T-cell (primary cell): ENCODE results near the gene SLC25A20. TPM values are rescaled to one million over a fixed set of nuclear protein-coding genes. Genes with fewer than 3 reads are reported as not detected.

Experiments
- ATAC-seq, 4 experiments: fragments of 200-7000 bp in 3 of 4; fragments of 150-1000 bp in 1 of 4; cut with Tn5 transposase; replicated peaks in 1 of 4; 1 replicate in 3 of 4; 2 replicates in 1 of 4; pipeline ENCODE4 v1.10.0; 2021; ENCODE audit warnings: moderate library complexity in 3 of 4, mild to moderate bottlenecking in 2 of 4, moderate number of reproducible peaks in 1 of 4
- CTCF ChIA-PET, 2 donors: fragments of 300-600 bp; sonication (Branson Sonifier 250); formaldehyde crosslinking; loops; one replicate each; lab custom pipeline; 2022; ENCODE audit warnings: antibody characterized with exemption in 2 of 2; lab: Charles Lee
- POLR2A ChIA-PET, 2 donors: fragments of 300-600 bp; sonication (Branson Sonifier 250); formaldehyde crosslinking; loops; one replicate each; lab custom pipeline; 2022; ENCODE audit warnings: antibody characterized with exemption in 2 of 2; lab: Charles Lee
- DNase-seq, 35 experiments: peaks; one replicate each; pipeline versions ENCODE4 v3.0.0 to v3.0.0-alpha.2; 2013 to 2023
- H3K27ac ChIP-seq: one replicate; pipeline ENCODE4 v1.5.1; 2013; ENCODE audit warnings: low read length
- H3K27me3 ChIP-seq, 2 experiments: replicated peaks in 1 of 2; 1 replicate in 1 of 2; 2 replicates in 1 of 2; pipeline versions ENCODE4 v1.6.1 to v1.7.0; 2013; ENCODE audit warnings: low read length in 1 of 2, mixed read lengths in 1 of 2; ENCODE audit not compliant: control insufficient read depth in 2 of 2, insufficient read depth in 2 of 2; ENCODE audit errors: extremely low read depth in 1 of 2
- H3K36me3 ChIP-seq, 2 donors: 1 replicate in 1 of 2; 2 replicates in 1 of 2; pipeline versions ENCODE4 v1.6.1 to v1.7.0; 2013; ENCODE audit warnings: low read length in 1 of 2; ENCODE audit not compliant: control insufficient read depth in 2 of 2, insufficient read depth in 1 of 2; ENCODE audit errors: extremely low read depth in 1 of 2
- H3K4me1 ChIP-seq, 2 experiments: 1 replicate in 1 of 2; 2 replicates in 1 of 2; pipeline versions ENCODE4 v1.6.1 to v1.7.0; 2013; ENCODE audit warnings: low read length in 2 of 2, mixed read lengths in 1 of 2; ENCODE audit not compliant: insufficient read depth in 2 of 2, control insufficient read depth in 1 of 2; ENCODE audit errors: extremely low read depth in 1 of 2
- H3K4me3 ChIP-seq, 2 donors: 1 replicate in 1 of 2; 2 replicates in 1 of 2; pipeline versions ENCODE4 v1.5.1 to v1.7.0; 2013; ENCODE audit warnings: mild to moderate bottlenecking in 2 of 2, low read length in 1 of 2, moderate library complexity in 1 of 2; ENCODE audit not compliant: control insufficient read depth in 1 of 2; ENCODE audit errors: extremely low read depth in 1 of 2
- H3K9me3 ChIP-seq: 2 replicates; pipeline ENCODE4 v1.7.0; 2013
- H3K27ac Mint-ChIP-seq, 2 donors: one replicate each; pipeline ENCODE4 v1.8.0; 2020 to 2021; ENCODE audit warnings: mild to moderate bottlenecking in 2 of 2, mixed read lengths in 2 of 2
- H3K27me3 Mint-ChIP-seq, 2 donors: one replicate each; pipeline ENCODE4 v1.8.0; 2021 to 2022; ENCODE audit warnings: mixed read lengths in 2 of 2
- H3K36me3 Mint-ChIP-seq: one replicate; pipeline ENCODE4 v1.8.0; 2021; ENCODE audit warnings: mixed read lengths
- H3K4me1 Mint-ChIP-seq, 3 donors: one replicate each; pipeline ENCODE4 v1.8.0; 2020 to 2022; ENCODE audit warnings: mixed read lengths in 3 of 3, mild to moderate bottlenecking in 1 of 3
- H3K4me3 Mint-ChIP-seq, 3 donors: one replicate each; pipeline ENCODE4 v1.8.0; 2020 to 2022; ENCODE audit warnings: mild to moderate bottlenecking in 3 of 3, mixed read lengths in 3 of 3, moderate library complexity in 3 of 3
- H3K9me3 Mint-ChIP-seq, 3 donors: one replicate each; pipeline ENCODE4 v1.8.0; 2020 to 2022; ENCODE audit warnings: mixed read lengths in 3 of 3
- WGBS: methylation state at CpG from one replicate; pipeline ENCODE4 v1.1.5; 2013; ENCODE audit warnings: missing lambda C conversion rate; ENCODE audit not compliant: insufficient coverage; 5-methylcytosine and 5-hydroxymethylcytosine counted together
- total RNA-seq, 35 experiments: library from RNA in 6 of 35; stranded (reverse) in 6 of 35; fragments of 120-200 nt in 1 of 35; gene quantifications; one replicate each; pipeline versions ENCODE4 v1.2.1 to v1.2.4 and lab custom pipeline; 2013 to 2026

Gene SLC25A20
- total RNA-seq (10 to 100 TPM in 4 of 5 donors, 1 to 10 TPM in 1; 9.4 to 18.2 (median 14.7) TPM), total RNA-seq (lab: John Stamatoyannopoulos, UW) (5.8 to 42.2 (median 15.8) reads per million in 29 experiments)
- 39.7 TPM for total RNA-seq (2013)

DNA sequence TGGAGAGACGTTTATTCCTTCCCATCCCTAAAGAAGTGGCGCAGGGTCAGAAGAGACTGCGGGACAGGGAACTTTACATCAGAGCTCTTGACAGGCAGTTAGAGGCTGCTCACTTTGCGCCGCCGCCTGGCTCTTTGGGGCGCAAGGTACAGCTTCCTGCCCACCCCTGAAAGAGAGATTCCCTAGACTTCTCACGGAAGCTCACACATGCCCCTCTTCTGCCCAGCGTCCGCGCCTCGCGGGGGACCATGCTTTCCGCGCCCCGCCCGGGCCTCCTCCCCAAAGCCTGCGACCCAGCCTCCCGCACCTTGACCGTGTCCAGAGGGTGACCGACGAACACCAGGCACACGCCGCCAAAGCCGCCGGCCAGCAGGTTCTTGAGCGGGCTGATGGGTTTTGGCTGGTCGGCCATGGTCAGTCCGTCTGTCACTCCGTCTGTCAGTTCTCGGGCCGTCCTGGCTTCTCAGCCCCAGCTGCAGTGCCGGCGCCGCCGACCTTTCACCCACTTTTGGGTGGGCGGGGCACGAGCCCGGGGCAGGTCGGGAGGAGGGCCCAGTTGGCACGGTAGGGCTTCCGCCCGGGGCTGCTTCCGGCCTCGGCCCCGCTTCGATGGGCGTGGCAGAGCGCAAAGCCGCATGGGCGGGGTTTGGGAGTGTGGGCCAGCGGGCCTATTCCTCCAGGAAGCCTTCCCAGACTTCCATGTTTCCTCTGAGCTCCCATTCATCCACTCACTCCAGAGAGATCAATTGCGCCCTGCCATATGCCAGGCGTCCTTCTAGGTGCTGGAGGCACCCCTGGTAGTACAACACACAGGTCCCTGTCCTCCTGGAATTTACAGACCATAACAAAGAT lies at the start of gene SLC25A20:
TSS of gene SLC25A20 (minus strand) at position 500 of the 852 bp plus-strand sequence. CDS start at position 412, 88 bp downstream.
- H3K4me3 Mint-ChIP-seq: peak within 1 kb of the TSS; percentile 91 to 93 (median 92)
- ChIA-PET CTCF (interaction anchor here (0.5 to 2.1 kb wide), 7 partner anchors 21 to 1887 kb away, joined by 3 to 8 read pairs (median 4); partner anchors contain the start of genes ARIH2 (in 1 of the 2), NDUFAF3 (in 1 of the 2) and WDR6 (in 1 of the 2)), POLR2A (interaction anchor here (1.4 to 1.6 kb wide), 2 partner anchors 20 to 21 kb away, joined by 4 to 7 read pairs; partner anchors contain the start of gene ARIH2 (in 1 of the 2))
- ATAC-seq: peak; percentile 95 to 97 (median 96)
- Histone ChIP-seq H3K9me3 (no peaks in the 10 kb centered on the region), H3K36me3 (no peaks in the 10 kb centered on the region), H3K4me1 (peaks cover 13 to 48% of the 10 kb centered on the region in 2 experiments), H3K27ac (peak within 1 kb of the TSS; percentile 84), H3K27me3 (no peaks in the 10 kb centered on the region), H3K4me3 (peak within 1 kb of the TSS; percentile 78 to 80)
- no peaks in the 10 kb centered on the region for H3K9me3 Mint-ChIP-seq
- H3K27ac Mint-ChIP-seq: peak within 1 kb of the TSS; percentile 91 to 94
- 0% methylated on average over 40 of the region's 54 CpGs for WGBS
- peaks cover 31 to 54% (median 38%) of the 10 kb centered on the region in 3 donors for H3K4me1 Mint-ChIP-seq
- peaks cover 2% of the 10 kb centered on the region for H3K36me3 Mint-ChIP-seq
- H3K27me3 Mint-ChIP-seq: no peaks in the 10 kb centered on the region
- DNase-seq: peak; percentile 73 to 93 (median 84)

DNA sequence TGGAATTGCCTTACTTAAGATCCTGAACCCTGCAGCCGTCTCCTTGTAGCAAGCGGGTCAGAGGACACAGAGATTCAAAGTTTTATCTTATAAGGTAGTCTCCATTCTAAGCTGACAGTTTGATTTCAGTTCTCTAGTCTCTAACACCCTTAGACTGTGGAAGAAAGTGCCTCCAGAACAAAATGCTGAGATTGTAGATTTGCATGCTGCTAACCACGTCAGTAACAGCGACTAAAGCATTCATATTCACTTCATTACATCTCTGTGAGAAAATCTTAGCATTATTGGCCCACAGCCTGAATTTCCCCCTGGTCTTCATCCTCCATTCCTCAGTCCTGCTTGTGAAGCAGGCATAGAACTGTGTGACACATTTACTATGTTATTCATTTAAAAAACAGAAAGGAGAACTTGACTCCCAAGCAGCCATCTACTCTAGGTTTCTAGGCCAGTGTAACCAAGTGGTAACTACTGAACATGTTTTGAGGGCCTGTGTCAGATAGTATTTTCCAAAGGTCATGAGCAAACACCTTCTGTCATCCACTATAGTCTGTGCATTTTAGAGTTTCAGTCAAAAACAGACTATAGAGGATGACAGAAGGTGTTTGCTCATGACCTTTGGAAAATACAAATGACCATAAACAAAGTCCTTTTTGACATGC lies 47.3 kb upstream of the SLC25A20 start:
- Mint-ChIP-seq H3K4me1 (peaks cover 34 to 43% (median 41%) of the 10 kb centered on the region in 3 donors), H3K9me3 (no peaks in the 10 kb centered on the region), H3K36me3 (peaks cover 14% of the 10 kb centered on the region), H3K4me3 (no peak overlapping the region), H3K27ac (peak overlapping the region; percentile 64 to 72), H3K27me3 (no peaks in the 10 kb centered on the region)
- H3K9me3 ChIP-seq: no peaks in the 10 kb centered on the region
- peaks cover 0 to 3% of the 10 kb centered on the region in 2 experiments for H3K4me1 ChIP-seq
- ChIA-PET CTCF (no interaction called here), POLR2A (interaction anchor here in 1 of 2 donors (1.0 kb wide), 1 partner anchor 27 kb away, joined by 3 read pairs; no protein-coding TSS in a partner anchor)
- WGBS: no CpG with 5 or more reads among the region's 4 CpGs
- H3K27ac ChIP-seq: no peak overlapping the region
- no peak for DNase-seq
- H3K36me3 ChIP-seq: peaks cover 0 to 11% of the 10 kb centered on the region in 2 donors
- H3K4me3 ChIP-seq: no peak overlapping the region
- no peak for ATAC-seq
- H3K27me3 ChIP-seq: no peaks in the 10 kb centered on the region

- no peak overlapping the region for H3K27ac ChIP-seq
Observed at GRCh38 chr3:48945432-48945831, 46.8 kb upstream of the SLC25A20 start.

DNA sequence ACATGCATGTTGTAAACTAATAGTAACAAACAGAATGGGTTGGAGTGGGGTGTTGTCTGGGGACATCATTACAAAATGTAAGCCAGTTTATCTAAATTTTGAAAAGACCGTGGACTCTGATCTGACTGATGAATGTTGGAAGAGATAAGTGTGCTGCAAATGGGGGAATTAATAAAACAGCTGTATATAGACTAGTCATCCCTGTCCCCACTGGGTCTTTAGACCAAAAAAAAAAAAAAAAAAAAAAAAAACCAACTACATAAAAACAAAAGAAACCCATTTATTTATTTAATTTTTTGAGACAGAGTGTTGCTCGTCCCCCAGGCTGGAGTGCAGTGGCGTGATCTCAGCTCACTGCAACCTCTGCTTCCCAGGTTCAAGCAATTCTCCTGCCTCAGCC lies 40.0 kb upstream of the SLC25A20 start:
- Mint-ChIP-seq H3K36me3 (peaks cover 42% of the 10 kb centered on the region), H3K27ac (no peak overlapping the region), H3K9me3 (no peaks in the 10 kb centered on the region), H3K27me3 (no peaks in the 10 kb centered on the region), H3K4me1 (peaks cover 34 to 44% (median 42%) of the 10 kb centered on the region in 3 donors), H3K4me3 (no peak overlapping the region)
- no peaks in the 10 kb centered on the region for H3K27me3 ChIP-seq
- peaks cover 0 to 29% of the 10 kb centered on the region in 2 donors for H3K36me3 ChIP-seq
- POLR2A ChIA-PET: interaction anchor here in 1 of 2 donors (1.0 kb wide), 1 partner anchor 68 kb away, joined by 3 read pairs; the partner anchor contains the start of gene WDR6
- H3K27ac ChIP-seq: no peak overlapping the region
- no peak overlapping the region for H3K4me3 ChIP-seq
- no peak for ATAC-seq
- no CpG with 5 or more reads among the region's 3 CpGs for WGBS
- no peaks in the 10 kb centered on the region for H3K9me3 ChIP-seq
- CTCF ChIA-PET: no interaction called here
- H3K4me1 ChIP-seq: no peaks in the 10 kb centered on the region
- DNase-seq: no peak

More at GRCh38 chr3:48945432-48945831, 46.8 kb upstream of the SLC25A20 start:
- peak overlapping the region; percentile 64 to 72 for H3K27ac Mint-ChIP-seq
- Histone ChIP-seq H3K9me3 (no peaks in the 10 kb centered on the region), H3K27me3 (no peaks in the 10 kb centered on the region), H3K36me3 (peaks cover 0 to 11% of the 10 kb centered on the region in 2 donors), H3K4me3 (no peak overlapping the region), H3K4me1 (peaks cover 0 to 3% of the 10 kb centered on the region in 2 experiments)
- CTCF ChIA-PET: no interaction called here
- POLR2A ChIA-PET: no interaction called here
- peaks cover 34 to 44% (median 43%) of the 10 kb centered on the region in 3 donors for H3K4me1 Mint-ChIP-seq
- H3K27me3 Mint-ChIP-seq: no peaks in the 10 kb centered on the region
- ATAC-seq (no peak), DNase-seq (no peak)
- peaks cover 14% of the 10 kb centered on the region for H3K36me3 Mint-ChIP-seq
- no peaks in the 10 kb centered on the region for H3K9me3 Mint-ChIP-seq
- H3K4me3 Mint-ChIP-seq: no peak overlapping the region
- WGBS: 86% methylated on average over 1 of the region's 2 CpGs

DNA sequence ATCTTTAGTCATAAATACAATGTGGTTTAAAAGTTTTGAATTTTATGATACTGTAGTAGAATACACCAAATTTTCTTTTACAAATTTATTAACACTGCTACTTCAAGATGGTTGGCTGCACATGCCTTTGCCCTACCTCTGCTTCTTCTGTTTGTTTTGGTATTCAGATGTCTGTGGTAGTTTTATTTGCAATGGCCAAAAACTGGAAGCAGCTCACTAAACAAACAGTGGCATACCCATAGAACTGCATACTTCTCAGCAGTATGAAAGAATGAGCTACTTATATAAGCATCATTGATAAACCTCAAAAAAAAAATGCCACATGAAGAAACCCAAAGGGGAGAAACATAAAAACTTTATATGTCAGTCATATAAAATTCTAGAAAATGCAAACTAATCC lies 39.5 kb upstream of the SLC25A20 start:
- H3K9me3 Mint-ChIP-seq: no peaks in the 10 kb centered on the region
- no peak overlapping the region for H3K4me3 ChIP-seq

GRCh38 chr3:48935530-48935929 lies 36.8 kb upstream of the SLC25A20 start:
- no peak overlapping the region for H3K4me3 Mint-ChIP-seq

More for the DNA sequence above, 39.5 kb upstream of the SLC25A20 start:
- DNase-seq: no peak
- peaks cover 41% of the 10 kb centered on the region for H3K36me3 Mint-ChIP-seq
- no peak overlapping the region for H3K27ac Mint-ChIP-seq
- H3K36me3 ChIP-seq: peaks cover 3 to 29% of the 10 kb centered on the region in 2 donors
- H3K9me3 ChIP-seq: no peaks in the 10 kb centered on the region
- H3K27me3 Mint-ChIP-seq: no peaks in the 10 kb centered on the region
- no peak overlapping the region for H3K27ac ChIP-seq
- H3K4me3 Mint-ChIP-seq: no peak overlapping the region
- CTCF ChIA-PET: no interaction called here
- H3K27me3 ChIP-seq: no peaks in the 10 kb centered on the region
- POLR2A ChIA-PET: interaction anchor here in 1 of 2 donors (1.0 kb wide), 1 partner anchor 69 kb away, joined by 3 read pairs; the partner anchor contains the start of gene WDR6
- ATAC-seq: no peak
- peaks cover 33 to 42% (median 41%) of the 10 kb centered on the region in 3 donors for H3K4me1 Mint-ChIP-seq
- H3K4me1 ChIP-seq: peaks cover 0 to under 1% of the 10 kb centered on the region in 2 experiments

More at GRCh38 chr3:48935530-48935929, 36.8 kb upstream of the SLC25A20 start:
- H3K4me3 ChIP-seq: no peak overlapping the region
- ChIA-PET CTCF (no interaction called here), POLR2A (interaction anchor here in 1 of 2 donors (0.8 kb wide), 1 partner anchor 280 kb away, joined by 4 read pairs; no protein-coding TSS in a partner anchor)
- Mint-ChIP-seq H3K9me3 (no peaks in the 10 kb centered on the region), H3K27ac (no peak overlapping the region), H3K27me3 (no peaks in the 10 kb centered on the region), H3K4me1 (peaks cover 38 to 50% (median 49%) of the 10 kb centered on the region in 3 donors), H3K36me3 (peaks cover 47% of the 10 kb centered on the region)
- peaks cover 11 to 39% of the 10 kb centered on the region in 2 donors for H3K36me3 ChIP-seq
- no CpG with 5 or more reads among the region's 4 CpGs for WGBS
- H3K27ac ChIP-seq: no peak overlapping the region
- DNase-seq: no peak
- peaks cover 0 to 19% of the 10 kb centered on the region in 2 experiments for H3K4me1 ChIP-seq
- no peak for ATAC-seq
- H3K9me3 ChIP-seq: no peaks in the 10 kb centered on the region
- H3K27me3 ChIP-seq: no peaks in the 10 kb centered on the region
